Uterus (tissue), 2 donors: ENCODE data around the gene PCDH7.

ENCODE experiments used
- POLR2A ChIP-seq, 2 donors: fragments of 450-650 bp; IDR thresholded peaks; one replicate each; pipeline ENCODE4 v1.6.1; 2016; ENCODE audit warnings: antibody characterized with exemption in 2 of 2, mild to moderate bottlenecking in 1 of 2, moderate library complexity in 1 of 2
- TF ChIP-seq, protein P1 (sequence below), 4 experiments: fragments of 200-600 bp in 2 of 4; fragments of 450-650 bp in 2 of 4; sonication (generic) in 2 of 4; IDR thresholded peaks; one replicate each; pipeline ENCODE4 v1.5.1; 2016 to 2019; ENCODE audit warnings: antibody characterized with exemption in 4 of 4, mild to moderate bottlenecking in 2 of 4, moderate library complexity in 1 of 4

DNA sequence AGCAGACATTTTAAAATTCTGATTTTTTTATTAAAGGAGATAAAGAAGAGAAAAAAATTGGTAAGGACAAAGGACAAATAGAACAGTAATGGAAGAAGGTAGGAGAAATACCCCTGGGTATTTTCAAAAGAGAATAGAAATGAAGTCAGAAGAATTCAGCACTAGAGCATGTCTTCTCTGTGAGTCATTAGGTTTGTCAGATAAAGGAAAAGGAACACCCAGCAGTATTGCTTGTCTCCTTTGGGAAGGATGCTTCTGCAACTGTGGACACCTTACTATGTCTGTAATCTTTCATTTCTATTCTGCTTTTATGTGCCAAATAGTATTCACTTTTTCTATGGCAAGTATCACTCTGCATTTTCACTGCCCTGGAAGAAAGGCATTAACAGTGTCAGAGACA, 24.0 kb upstream of the PCDH7 start:
- TF ChIP-seq, protein P1, sequence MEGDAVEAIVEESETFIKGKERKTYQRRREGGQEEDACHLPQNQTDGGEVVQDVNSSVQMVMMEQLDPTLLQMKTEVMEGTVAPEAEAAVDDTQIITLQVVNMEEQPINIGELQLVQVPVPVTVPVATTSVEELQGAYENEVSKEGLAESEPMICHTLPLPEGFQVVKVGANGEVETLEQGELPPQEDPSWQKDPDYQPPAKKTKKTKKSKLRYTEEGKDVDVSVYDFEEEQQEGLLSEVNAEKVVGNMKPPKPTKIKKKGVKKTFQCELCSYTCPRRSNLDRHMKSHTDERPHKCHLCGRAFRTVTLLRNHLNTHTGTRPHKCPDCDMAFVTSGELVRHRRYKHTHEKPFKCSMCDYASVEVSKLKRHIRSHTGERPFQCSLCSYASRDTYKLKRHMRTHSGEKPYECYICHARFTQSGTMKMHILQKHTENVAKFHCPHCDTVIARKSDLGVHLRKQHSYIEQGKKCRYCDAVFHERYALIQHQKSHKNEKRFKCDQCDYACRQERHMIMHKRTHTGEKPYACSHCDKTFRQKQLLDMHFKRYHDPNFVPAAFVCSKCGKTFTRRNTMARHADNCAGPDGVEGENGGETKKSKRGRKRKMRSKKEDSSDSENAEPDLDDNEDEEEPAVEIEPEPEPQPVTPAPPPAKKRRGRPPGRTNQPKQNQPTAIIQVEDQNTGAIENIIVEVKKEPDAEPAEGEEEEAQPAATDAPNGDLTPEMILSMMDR (IDR thresholded peaks at IDR 0.05): no peak
- no peak for TF ChIP-seq POLR2A (IDR thresholded peaks at IDR 0.05)
